ENCODE measurements around the gene MYH16. TPM values are rescaled to one million over a fixed set of nuclear protein-coding genes. Genes with fewer than 3 reads are reported as not detected.
"Not testable (repeated sequence)": the region's sequence is repeated elsewhere in the genome, so short reads cannot be mapped to it uniquely, and the experiment has no call there.

The MYH16 gene
- total RNA-seq, 1 experiment from 2014 or later = 0.57 TPM

GRCh38 chr7:99320371-99320770 lies 47.7 kb downstream of the MYH16 start:
- intact Hi-C loops (cut with micrococcal nuclease) = no loop called here
- no peaks in the 10 kb centered on the region for H3K9me3 ChIP-seq (ENCODE audit: control insufficient read depth in 1 of 2, insufficient read depth in 1 of 2, low read depth in 1 of 2, low read length in 2 of 2)
- peaks cover 0 to 6% of the 10 kb centered on the region in 2 experiments; a peak in 1 of 4 replicates for H3K4me1 ChIP-seq (ENCODE audit: control insufficient read depth in 1 of 2, insufficient read depth in 2 of 2, low read length in 2 of 2)
- H3K9me2 ChIP-seq (ENCODE audit: insufficient read depth) = no peaks in the 10 kb centered on the region
- H3K79me2 ChIP-seq (ENCODE audit: insufficient read depth, low read length) = peaks cover 5% of the 10 kb centered on the region
- no TSS peak for BruUV-seq (replicated peaks)
- TF ChIP-seq TCF7L2 (IDR thresholded peaks at IDR 0.05; ENCODE audit: borderline replicate concordance, extremely low read depth, insufficient read depth, insufficient read length) (no peak), ZFX (IDR thresholded peaks at IDR 0.05) (no peak), SRF (IDR thresholded peaks at IDR 0.05; ENCODE audit: low read depth) (no peak), SP1 (IDR thresholded peaks at IDR 0.05; ENCODE audit: low read depth) (no peak), REST (IDR thresholded peaks at IDR 0.05; ENCODE audit: low read depth) (no peak), CEBPB (IDR thresholded peaks at IDR 0.05; ENCODE audit: low read depth) (no peak), EGR1 (IDR thresholded peaks at IDR 0.05; ENCODE audit: low read depth) (no peak), CTCF (IDR thresholded peaks at IDR 0.05 in 2 of 3, conservative IDR thresholded peaks at IDR 0.05 in 1 of 3; ENCODE audit: borderline replicate concordance in 1 of 3, insufficient read depth in 1 of 3, low read depth in 2 of 3, low read length in 2 of 3) (no peak), EZH2 (IDR thresholded peaks at IDR 0.05) (no peak), ZBTB33 (IDR thresholded peaks at IDR 0.05; ENCODE audit: extremely low read depth, insufficient replicate concordance, low read length) (no peak), YY1 (IDR thresholded peaks at IDR 0.05; ENCODE audit: extremely low read depth, insufficient replicate concordance, low read depth, low read length) (no peak), MAX (IDR thresholded peaks at IDR 0.05) (no peak)
- H2AFZ ChIP-seq (ENCODE audit: low read depth, low read length, poor library complexity, severe bottlenecking) = no peak overlapping the region
- RAD21 ChIA-PET (ENCODE audit: low non-redundant PET in 1 of 2, low total read pairs in 2 of 2, uncharacterized antibody in 2 of 2, unreplicated experiment in 2 of 2) = no interaction called here
- ATAC-seq (no peak), DNase-seq (ENCODE audit: low read depth, low spot score) (no peak)
- no peak overlapping the region for H3K9ac ChIP-seq (ENCODE audit: low read length)
- no peak overlapping the region for H3K27ac ChIP-seq (ENCODE audit: low read depth, low read length)
- H3K27me3 ChIP-seq (ENCODE audit: insufficient read depth, low read length) = no peaks in the 10 kb centered on the region
- no peak overlapping the region for H3K4me2 ChIP-seq (ENCODE audit: low read length)
- CTCF ChIA-PET = interaction anchor here (1.0 kb wide), 1 partner anchor 9 kb away, joined by 3 read pairs; no protein-coding TSS in a partner anchor
- no peak overlapping the region for H3K4me3 ChIP-seq (replicated peaks in 1 of 2; ENCODE audit: low read depth in 1 of 2, low read length in 2 of 2)
- H3K36me3 ChIP-seq (ENCODE audit: control insufficient read depth in 1 of 2, insufficient read depth in 2 of 2, low read length in 2 of 2) = no peaks in the 10 kb centered on the region
- no peaks in the 10 kb centered on the region for H4K20me1 ChIP-seq (ENCODE audit: insufficient read depth)
- POLR2A ChIA-PET = no interaction called here

GRCh38 chr7:99322659-99323058 lies 50.0 kb downstream of the MYH16 start:
- DNase-seq (ENCODE audit: low read depth, low spot score); H2AFZ ChIP-seq (ENCODE audit: low read depth, low read length, poor library complexity, severe bottlenecking); CTCF ChIA-PET; H3K27ac ChIP-seq (ENCODE audit: low read depth, low read length); H3K27me3 ChIP-seq (ENCODE audit: insufficient read depth, low read length); H3K36me3 ChIP-seq (ENCODE audit: control insufficient read depth in 1 of 2, insufficient read depth in 2 of 2, low read length in 2 of 2); ATAC-seq; H3K4me2 ChIP-seq (ENCODE audit: low read length); BruUV-seq (replicated peaks); H3K9ac ChIP-seq (ENCODE audit: low read length); H4K20me1 ChIP-seq (ENCODE audit: insufficient read depth); H3K4me3 ChIP-seq (replicated peaks in 1 of 2; ENCODE audit: low read depth in 1 of 2, low read length in 2 of 2); POLR2A ChIA-PET; H3K9me3 ChIP-seq (ENCODE audit: control insufficient read depth in 1 of 2, insufficient read depth in 1 of 2, low read depth in 1 of 2, low read length in 2 of 2); RAD21 ChIA-PET (ENCODE audit: low non-redundant PET in 1 of 2, low total read pairs in 2 of 2, uncharacterized antibody in 2 of 2, unreplicated experiment in 2 of 2); H3K9me2 ChIP-seq (ENCODE audit: insufficient read depth); intact Hi-C loops (cut with micrococcal nuclease): not testable (repeated sequence)
- Histone ChIP-seq H3K4me1 (ENCODE audit: control insufficient read depth in 1 of 2, insufficient read depth in 2 of 2, low read length in 2 of 2) (peaks cover 10 to 16% of the 10 kb centered on the region in 2 experiments; a peak in 2 of 4 replicates), H3K79me2 (ENCODE audit: insufficient read depth, low read length) (peaks cover 25% of the 10 kb centered on the region)

Data from HCT116 (cell line).